Retinal pigment epithelial cell (primary cell): Measurements from ENCODE around the gene FFAR3.

ENCODE experiments used
- DNase-seq: peaks from one replicate; pipeline ENCODE4 v3.0.0-alpha.2; 2010; ENCODE audit warnings: low read depth
- H3K4me3 ChIP-seq: 2 replicates; pipeline ENCODE4 v1.5.1; 2011; ENCODE audit warnings: mild to moderate bottlenecking, low read length, control low read depth, moderate library complexity
- CTCF ChIP-seq: conservative IDR thresholded peaks from 2 replicates; pipeline ENCODE4 v1.5.1; 2011; ENCODE audit warnings: low read depth, low read length, control low read depth, inconsistent platforms

Gene FFAR3

GRCh38 chr19:35318679-35319448, 39.4 kb upstream of the FFAR3 start:
- TF ChIP-seq CTCF = no peak
- H3K4me3 ChIP-seq = no peak overlapping the region
- DNase-seq = peak; percentile 35

GRCh38 chr19:35320065-35320713, 38.1 kb upstream of the FFAR3 start:
- TF ChIP-seq CTCF = no peak
- no peak for DNase-seq
- no peak overlapping the region for H3K4me3 ChIP-seq

DNA sequence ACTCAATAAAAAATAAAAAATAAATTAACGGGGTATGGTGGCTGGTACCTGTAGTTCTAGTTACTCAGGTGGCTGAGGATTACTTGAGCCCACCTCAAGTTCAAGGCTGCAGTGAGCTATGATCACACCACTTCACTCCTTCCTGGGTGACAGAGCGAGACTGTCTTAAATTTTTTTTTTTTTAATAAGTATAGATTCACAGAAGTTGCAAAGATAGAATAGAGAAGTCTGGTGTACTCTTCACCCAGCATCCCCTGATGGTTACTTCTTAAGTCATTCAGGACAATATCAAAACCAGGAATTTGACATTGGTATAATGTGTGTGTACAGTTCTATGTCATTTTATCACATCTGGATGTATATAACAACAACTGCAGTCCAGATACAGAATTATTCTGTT, 37.0 kb upstream of the FFAR3 start:
- DNase-seq = no peak
- no peak for TF ChIP-seq CTCF
- no peak overlapping the region for H3K4me3 ChIP-seq

DNA sequence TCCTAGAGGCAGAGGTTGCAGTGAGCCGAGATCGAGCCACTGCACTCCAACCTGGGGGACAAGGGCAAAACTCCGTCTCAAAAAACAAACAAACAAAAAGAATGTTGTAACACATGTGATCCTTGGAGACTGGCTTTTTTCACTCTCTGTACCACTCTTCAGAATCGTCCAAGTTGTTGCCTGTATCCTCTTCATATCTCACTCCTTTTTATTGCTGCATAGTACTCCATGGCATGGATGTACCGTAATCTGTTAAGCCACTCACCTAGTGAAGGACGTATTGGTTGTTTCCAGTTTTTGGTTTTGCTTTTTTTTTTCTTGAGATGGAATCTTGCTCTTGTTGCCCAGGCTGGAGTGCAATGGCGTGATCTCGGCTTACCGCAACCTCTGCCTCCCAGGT, 36.2 kb upstream of the FFAR3 start:
- no peak overlapping the region for H3K4me3 ChIP-seq
- DNase-seq = no peak
- TF ChIP-seq CTCF = no peak

DNA sequence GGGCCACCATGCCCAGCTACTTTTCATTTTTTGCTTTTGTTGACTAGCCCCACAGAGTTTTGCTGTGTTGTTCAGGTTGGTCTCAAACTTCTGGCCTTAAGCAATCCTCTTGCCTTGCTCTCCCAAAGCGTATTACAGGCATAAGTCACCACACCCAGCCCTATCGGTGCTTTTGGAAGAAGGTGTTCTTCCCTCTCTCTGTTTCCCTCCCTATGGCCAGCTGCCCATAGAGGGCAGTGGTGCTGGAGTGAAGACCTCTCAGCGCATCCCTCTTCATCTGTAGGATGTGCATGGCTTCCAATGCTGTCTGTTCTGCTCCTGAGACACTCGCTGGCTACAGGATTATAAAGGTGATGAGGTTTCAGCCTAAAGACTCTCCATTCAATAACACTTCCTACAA, 30.6 kb upstream of the FFAR3 start:
- DNase-seq = no peak
- TF ChIP-seq CTCF = peak; percentile 35
- H3K4me3 ChIP-seq = no peak overlapping the region

GRCh38 chr19:35328851-35329285, 29.4 kb upstream of the FFAR3 start, which contains the start of gene CD22:
Gene CD22 (plus strand): TSS chr19:35329187. CDS start chr19:35332041, 2,854 bp downstream.
- TF ChIP-seq CTCF = no peak
- DNase-seq = no peak
- no peak within 1 kb of the TSS for H3K4me3 ChIP-seq

GRCh38 chr19:35329323-35329722, 28.9 kb upstream of the FFAR3 start:
- no peak overlapping the region for H3K4me3 ChIP-seq
- TF ChIP-seq CTCF = no peak
- no peak for DNase-seq
